ENCODE results near the gene CFI. TPM values are rescaled to one million over a fixed set of nuclear protein-coding genes. Genes with fewer than 3 reads are reported as not detected.

CFI gene
- polyA plus RNA-seq, 3 donors = not detected

DNA sequence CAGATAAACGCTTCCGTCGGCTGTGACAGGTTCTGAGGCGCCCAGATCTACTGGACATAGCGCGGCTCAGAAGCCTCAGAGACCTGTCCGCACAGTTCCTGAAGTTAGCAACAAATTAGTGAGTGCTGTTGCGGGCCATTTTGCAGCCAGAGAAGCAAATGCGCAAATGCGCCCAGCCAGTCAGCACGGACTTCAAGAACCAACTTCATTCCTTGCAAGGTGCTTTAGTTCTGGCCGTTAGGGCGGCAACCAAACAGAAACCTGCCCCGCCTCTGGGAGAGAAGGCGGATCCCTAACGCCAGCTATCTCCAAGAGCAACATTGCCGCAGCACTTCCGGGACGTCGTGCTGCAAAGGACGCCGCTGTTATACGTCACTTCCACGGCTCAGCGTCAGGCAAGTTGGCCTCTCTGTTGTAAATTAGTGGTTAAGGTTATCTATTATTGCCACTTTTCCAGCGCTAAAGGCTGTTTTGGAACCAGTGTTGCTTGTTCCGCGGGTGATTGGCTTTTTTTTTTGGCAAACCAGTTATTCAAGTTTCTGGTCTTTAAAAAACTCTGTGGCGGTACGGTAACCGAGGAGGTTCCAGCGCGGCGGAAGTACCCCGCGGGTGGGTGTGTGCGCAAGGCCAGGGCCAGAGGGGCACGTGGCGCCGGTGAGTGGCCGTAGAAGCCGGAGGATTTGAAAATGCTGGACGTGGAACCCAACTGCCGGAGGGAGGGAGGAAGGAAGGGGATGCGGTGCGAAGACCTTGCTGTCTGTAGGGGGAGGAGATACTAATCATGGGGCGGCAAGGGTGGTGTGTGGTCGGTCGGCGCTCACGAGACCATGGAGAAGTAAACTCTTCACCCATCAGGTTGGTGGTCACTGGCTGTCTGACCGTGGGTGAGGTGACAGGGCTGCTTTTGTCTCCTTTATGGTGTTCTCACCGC is 13.6 kb upstream of the CFI start, which contains the start of gene GAR1:
Gene GAR1, plus strand, starts transcription at position 612 of the 931 bp plus-strand sequence. CDS start 403 bp downstream, outside the sequence.
- TF ChIP-seq, protein P1, sequence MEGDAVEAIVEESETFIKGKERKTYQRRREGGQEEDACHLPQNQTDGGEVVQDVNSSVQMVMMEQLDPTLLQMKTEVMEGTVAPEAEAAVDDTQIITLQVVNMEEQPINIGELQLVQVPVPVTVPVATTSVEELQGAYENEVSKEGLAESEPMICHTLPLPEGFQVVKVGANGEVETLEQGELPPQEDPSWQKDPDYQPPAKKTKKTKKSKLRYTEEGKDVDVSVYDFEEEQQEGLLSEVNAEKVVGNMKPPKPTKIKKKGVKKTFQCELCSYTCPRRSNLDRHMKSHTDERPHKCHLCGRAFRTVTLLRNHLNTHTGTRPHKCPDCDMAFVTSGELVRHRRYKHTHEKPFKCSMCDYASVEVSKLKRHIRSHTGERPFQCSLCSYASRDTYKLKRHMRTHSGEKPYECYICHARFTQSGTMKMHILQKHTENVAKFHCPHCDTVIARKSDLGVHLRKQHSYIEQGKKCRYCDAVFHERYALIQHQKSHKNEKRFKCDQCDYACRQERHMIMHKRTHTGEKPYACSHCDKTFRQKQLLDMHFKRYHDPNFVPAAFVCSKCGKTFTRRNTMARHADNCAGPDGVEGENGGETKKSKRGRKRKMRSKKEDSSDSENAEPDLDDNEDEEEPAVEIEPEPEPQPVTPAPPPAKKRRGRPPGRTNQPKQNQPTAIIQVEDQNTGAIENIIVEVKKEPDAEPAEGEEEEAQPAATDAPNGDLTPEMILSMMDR (IDR thresholded peaks at IDR 0.05) = no peak
- H3K9me3 Mint-ChIP-seq = no peaks in the 10 kb centered on the region
- peak within 1 kb of the TSS; percentile 88 for H2AFZ ChIP-seq (ENCODE audit: insufficient read depth, low read depth, low read length, poor library complexity, severe bottlenecking)
- peaks cover 20 to 29% of the 10 kb centered on the region in 2 donors for H3K4me1 ChIP-seq (ENCODE audit: control insufficient read depth in 1 of 2, insufficient read depth in 2 of 2, low read length in 2 of 2)
- H3K4me1 Mint-ChIP-seq = peaks cover 31% of the 10 kb centered on the region
- H3K27ac ChIP-seq (ENCODE audit: low read depth in 1 of 2, low read length in 2 of 2) = peak within 1 kb of the TSS; percentile 79 to 97
- H4K20me1 ChIP-seq (ENCODE audit: insufficient read depth, low read length) = no peaks in the 10 kb centered on the region
- peaks cover 16% of the 10 kb centered on the region for H3K79me2 ChIP-seq (ENCODE audit: insufficient read depth, low read length)
- H3K27me3 Mint-ChIP-seq (ENCODE audit: low read depth in 3 of 3) = peaks cover 0 to 1% (median 0%) of the 10 kb centered on the region in 3 donors
- H3K4me3 Mint-ChIP-seq = peak within 1 kb of the TSS; percentile 97 to 98
- DNase-seq = peak; percentile 87 to 89 (median 87)
- peak within 1 kb of the TSS; percentile 90 for H3K4me2 ChIP-seq (replicated peaks; ENCODE audit: extremely low read depth, low read length, poor library complexity, severe bottlenecking)
- intact Hi-C loops (cut with micrococcal nuclease) = loop anchor here (5.0 to 10.0 kb wide), 3 partner anchors 111 to 383 kb away; partner anchors contain the start of genes CASP6 (in 1 of the 2) and SEC24B (in 1 of the 2)
- peak within 1 kb of the TSS; percentile 96 to 99 (median 97) for H3K27ac Mint-ChIP-seq
- WGBS (ENCODE audit: insufficient coverage) = under 1% methylated on average over 46 of the region's 53 CpGs
- H3K4me3 ChIP-seq (replicated peaks in 1 of 3; ENCODE audit: low read depth in 2 of 3, low read length in 3 of 3) = peak within 1 kb of the TSS; percentile 42 to 86 (median 75)
- no peaks in the 10 kb centered on the region for H3K9me3 ChIP-seq (replicated peaks in 1 of 2; ENCODE audit: control insufficient read depth in 1 of 2, insufficient read depth in 1 of 2, low read length in 2 of 2)
- no peaks in the 10 kb centered on the region for H3K27me3 ChIP-seq (ENCODE audit: control insufficient read depth in 2 of 2, insufficient read depth in 2 of 2, low read length in 2 of 2)
- H3K36me3 Mint-ChIP-seq = peaks cover 24 to 27% of the 10 kb centered on the region in 2 donors
- peak within 1 kb of the TSS; percentile 88 for H3K9ac ChIP-seq (ENCODE audit: insufficient read depth, low read length, poor library complexity, severe bottlenecking)
- H3K36me3 ChIP-seq (replicated peaks in 1 of 2; ENCODE audit: control insufficient read depth in 1 of 2, insufficient read depth in 2 of 2, low read length in 2 of 2) = peaks cover 14 to 27% of the 10 kb centered on the region in 2 donors

DNA sequence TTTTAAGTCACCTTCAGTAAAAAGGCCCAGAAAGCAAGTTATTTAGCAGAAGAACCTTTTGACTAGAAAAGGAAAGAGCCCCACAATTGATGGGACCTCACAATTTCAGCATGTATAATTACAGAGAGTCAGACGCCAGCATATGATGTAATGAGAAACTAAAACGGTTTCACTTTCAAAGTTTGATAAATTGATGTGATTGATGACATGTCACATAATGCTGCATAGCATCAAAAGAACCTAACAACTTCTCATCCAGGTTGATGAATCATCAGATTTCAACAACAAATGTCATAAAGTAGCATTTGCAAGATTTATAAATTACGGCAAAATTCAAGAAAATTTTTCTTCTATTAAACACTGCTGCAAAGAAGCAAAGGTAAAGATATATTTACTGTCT is 9.9 kb upstream of the CFI start:
- Histone ChIP-seq H3K27me3 (ENCODE audit: control insufficient read depth in 2 of 2, insufficient read depth in 2 of 2, low read length in 2 of 2) (no peaks in the 10 kb centered on the region), H3K4me3 (replicated peaks in 1 of 3; ENCODE audit: low read depth in 2 of 3, low read length in 3 of 3) (no peak overlapping the region), H3K9me3 (replicated peaks in 1 of 2; ENCODE audit: control insufficient read depth in 1 of 2, insufficient read depth in 1 of 2, low read length in 2 of 2) (no peaks in the 10 kb centered on the region), H3K4me2 (replicated peaks; ENCODE audit: extremely low read depth, low read length, poor library complexity, severe bottlenecking) (no peak overlapping the region), H3K79me2 (ENCODE audit: insufficient read depth, low read length) (peaks cover 13% of the 10 kb centered on the region), H3K4me1 (ENCODE audit: control insufficient read depth in 1 of 2, insufficient read depth in 2 of 2, low read length in 2 of 2) (peaks cover 20 to 29% of the 10 kb centered on the region in 2 donors), H3K27ac (ENCODE audit: low read depth in 1 of 2, low read length in 2 of 2) (no peak overlapping the region), H3K9ac (ENCODE audit: insufficient read depth, low read length, poor library complexity, severe bottlenecking) (no peak overlapping the region), H4K20me1 (ENCODE audit: insufficient read depth, low read length) (no peaks in the 10 kb centered on the region), H3K36me3 (replicated peaks in 1 of 2; ENCODE audit: control insufficient read depth in 1 of 2, insufficient read depth in 2 of 2, low read length in 2 of 2) (no peaks in the 10 kb centered on the region), H2AFZ (ENCODE audit: insufficient read depth, low read depth, low read length, poor library complexity, severe bottlenecking) (no peak overlapping the region)
- no peak for DNase-seq
- H3K27ac Mint-ChIP-seq = no peak overlapping the region
- WGBS (ENCODE audit: insufficient coverage) = no CpG with 5 or more reads among the region's 3 CpGs
- peaks cover 25% of the 10 kb centered on the region for H3K4me1 Mint-ChIP-seq
- no peaks in the 10 kb centered on the region for H3K36me3 Mint-ChIP-seq
- TF ChIP-seq, protein P1 (IDR thresholded peaks at IDR 0.05) = no peak
- peaks cover 0 to 2% (median 1%) of the 10 kb centered on the region in 3 donors for H3K27me3 Mint-ChIP-seq (ENCODE audit: low read depth in 3 of 3)
- H3K9me3 Mint-ChIP-seq = no peaks in the 10 kb centered on the region
- no peak overlapping the region for H3K4me3 Mint-ChIP-seq
- intact Hi-C loops (cut with micrococcal nuclease) = loop anchor here in 1 of 2 donors (5.0 to 10.0 kb wide), 2 partner anchors 107 to 249 kb away; partner anchors contain the start of genes CASP6 and MCUB

Data from CD14-positive monocyte (primary cell).